GM19240 (cell line): ENCODE results near the gene DLG2.

ENCODE experiments used
- DNase-seq: peaks from one replicate; pipeline ENCODE4 v3.0.0; 2011; ENCODE audit warnings: low spot score; ENCODE audit not compliant: insufficient read length

DLG2 gene

GRCh38 chr11:84295815-84296214 lies 1331.3 kb downstream of the DLG2 start:
- no peak for DNase-seq

GRCh38 chr11:84292955-84293354 lies 1334.2 kb downstream of the DLG2 start:
- no peak for DNase-seq

- no peak for DNase-seq
Measured at GRCh38 chr11:84292006-84292405, 1335.1 kb downstream of the DLG2 start.

GRCh38 chr11:84290647-84291046 lies 1336.5 kb downstream of the DLG2 start:
- DNase-seq = no peak

- peak; percentile 31 for DNase-seq
Measured at GRCh38 chr11:84289381-84289906, 1337.7 kb downstream of the DLG2 start.

GRCh38 chr11:84273541-84273940 lies 1353.6 kb downstream of the DLG2 start:
- no peak for DNase-seq

GRCh38 chr11:84270466-84270865 lies 1356.7 kb downstream of the DLG2 start:
- no peak for DNase-seq

- no peak for DNase-seq
Measured at GRCh38 chr11:84264066-84264465, 1363.1 kb downstream of the DLG2 start.

GRCh38 chr11:84261707-84262106 lies 1365.4 kb downstream of the DLG2 start:
- no peak for DNase-seq

- no peak for DNase-seq
Measured at GRCh38 chr11:84260862-84261261, 1366.3 kb downstream of the DLG2 start.

GRCh38 chr11:84256618-84257017 lies 1370.5 kb downstream of the DLG2 start:
- DNase-seq = no peak

GRCh38 chr11:84255483-84255882 lies 1371.7 kb downstream of the DLG2 start:
- DNase-seq = no peak

GRCh38 chr11:84250834-84251613 lies 1376.1 kb downstream of the DLG2 start:
- DNase-seq = no peak

GRCh38 chr11:84249344-84250135 lies 1377.6 kb downstream of the DLG2 start:
- peak; percentile 4 for DNase-seq

GRCh38 chr11:84247926-84248325 lies 1379.2 kb downstream of the DLG2 start:
- no peak for DNase-seq

GRCh38 chr11:84247129-84247528 lies 1380.0 kb downstream of the DLG2 start:
- DNase-seq = no peak

- DNase-seq = no peak
Measured at GRCh38 chr11:84243629-84244263, 1383.4 kb downstream of the DLG2 start.

GRCh38 chr11:84241343-84242131 lies 1385.6 kb downstream of the DLG2 start:
- no peak for DNase-seq

GRCh38 chr11:84240847-84241246 lies 1386.3 kb downstream of the DLG2 start:
- no peak for DNase-seq

- no peak for DNase-seq
Measured at GRCh38 chr11:84236436-84236835, 1390.7 kb downstream of the DLG2 start.
